Natural killer cell (primary cell): ENCODE measurements around the gene CTNNAL1. TPM values are rescaled to one million over a fixed set of nuclear protein-coding genes. Genes with fewer than 3 reads are reported as not detected.

Source experiments
- ATAC-seq, 3 donors: fragments of 150-1000 bp in 2 of 3; fragments of 200-7000 bp in 1 of 3; cut with Tn5 transposase; 1 replicate in 1 of 3; 2 replicates in 2 of 3; pipeline ENCODE4 v1.10.0; 2021; ENCODE audit warnings: mild to moderate bottlenecking in 2 of 3, moderate library complexity in 2 of 3
- DNase-seq, 2 donors: peaks; one replicate each; pipeline versions ENCODE4 v3.0.0 to v3.0.0-alpha.2; 2013 to 2021; ENCODE audit warnings: mixed read lengths in 1 of 2
- H3K27ac ChIP-seq: one replicate; pipeline ENCODE4 v1.5.1; 2013; ENCODE audit warnings: mild to moderate bottlenecking, low read length
- H3K27me3 ChIP-seq: one replicate; pipeline ENCODE4 v1.6.1; 2013; ENCODE audit warnings: low read length; ENCODE audit not compliant: control insufficient read depth, insufficient read depth
- H3K36me3 ChIP-seq: one replicate; pipeline ENCODE4 v1.6.1; 2013; ENCODE audit warnings: low read length; ENCODE audit not compliant: control insufficient read depth, insufficient read depth
- H3K4me1 ChIP-seq: one replicate; pipeline ENCODE4 v1.6.1; 2013; ENCODE audit warnings: low read length; ENCODE audit not compliant: control insufficient read depth, insufficient read depth
- H3K4me3 ChIP-seq: one replicate; pipeline ENCODE4 v1.5.1; 2013; ENCODE audit warnings: low read length
- H3K9me3 ChIP-seq: one replicate; pipeline ENCODE4 v1.6.1; 2013; ENCODE audit warnings: low read length; ENCODE audit not compliant: control insufficient read depth, insufficient read depth
- H3K27ac Mint-ChIP-seq, 2 donors: one replicate each; pipeline ENCODE4 v1.8.0; 2022; ENCODE audit warnings: mild to moderate bottlenecking in 2 of 2, mixed read lengths in 2 of 2, moderate library complexity in 1 of 2
- H3K27me3 Mint-ChIP-seq, 2 donors: one replicate each; pipeline ENCODE4 v1.8.0; 2022; ENCODE audit warnings: low read depth in 2 of 2, mixed read lengths in 2 of 2
- H3K36me3 Mint-ChIP-seq: one replicate; pipeline ENCODE4 v1.8.0; 2022; ENCODE audit warnings: mixed read lengths
- H3K4me1 Mint-ChIP-seq, 2 donors: one replicate each; pipeline ENCODE4 v1.8.0; 2022; ENCODE audit warnings: mixed read lengths in 2 of 2
- H3K4me3 Mint-ChIP-seq: one replicate; pipeline ENCODE4 v1.8.0; 2022; ENCODE audit warnings: mild to moderate bottlenecking, moderate library complexity, mixed read lengths
- H3K9me3 Mint-ChIP-seq, 2 donors: one replicate each; pipeline ENCODE4 v1.8.0; 2022; ENCODE audit warnings: mixed read lengths in 2 of 2
- WGBS: methylation state at CpG from one replicate; pipeline ENCODE4 v1.1.7; 2013; ENCODE audit warnings: missing lambda C conversion rate; ENCODE audit not compliant: insufficient coverage; 5-methylcytosine and 5-hydroxymethylcytosine counted together
- intact Hi-C: fragments of 100-400 bp; cut with micrococcal nuclease; formaldehyde crosslinking; loops from one replicate; pipeline ENCODE4 v1.14.2; 2022
- total RNA-seq, 4 donors: library from RNA; stranded (reverse); fragments of 120-200 nt in 1 of 4; gene quantifications; one replicate each; pipeline versions ENCODE4 v1.2.3 to v1.2.4, GENCODE V29; 2013 to 2022
- TF ChIP-seq, protein P1 (sequence below): fragments of 200-600 bp; IDR thresholded peaks from one replicate; pipeline ENCODE4 v1.8.0; 2022; ENCODE audit warnings: antibody characterized with exemption

CTNNAL1 gene
- total RNA-seq, 3 donors from 2014 or later (not counting 1 experiment from before 2014, with no cell fraction given): 2.6 to 7.6 (median 2.7) TPM

GRCh38 chr9:108991479-108991878, 21.8 kb downstream of the CTNNAL1 start:
- Mint-ChIP-seq H3K36me3 (no peaks in the 10 kb centered on the region), H3K4me1 (peaks cover 0 to 6% of the 10 kb centered on the region in 2 donors), H3K27ac (no peak overlapping the region), H3K27me3 (no peaks in the 10 kb centered on the region), H3K4me3 (no peak overlapping the region), H3K9me3 (no peaks in the 10 kb centered on the region)
- Histone ChIP-seq H3K27me3 (no peaks in the 10 kb centered on the region), H3K4me3 (no peak overlapping the region), H3K36me3 (no peaks in the 10 kb centered on the region), H3K27ac (no peak overlapping the region), H3K4me1 (peaks cover 3% of the 10 kb centered on the region), H3K9me3 (no peaks in the 10 kb centered on the region)
- DNase-seq: no peak
- intact Hi-C loops: no loop called here
- no peak for ATAC-seq
- TF ChIP-seq, protein P1, sequence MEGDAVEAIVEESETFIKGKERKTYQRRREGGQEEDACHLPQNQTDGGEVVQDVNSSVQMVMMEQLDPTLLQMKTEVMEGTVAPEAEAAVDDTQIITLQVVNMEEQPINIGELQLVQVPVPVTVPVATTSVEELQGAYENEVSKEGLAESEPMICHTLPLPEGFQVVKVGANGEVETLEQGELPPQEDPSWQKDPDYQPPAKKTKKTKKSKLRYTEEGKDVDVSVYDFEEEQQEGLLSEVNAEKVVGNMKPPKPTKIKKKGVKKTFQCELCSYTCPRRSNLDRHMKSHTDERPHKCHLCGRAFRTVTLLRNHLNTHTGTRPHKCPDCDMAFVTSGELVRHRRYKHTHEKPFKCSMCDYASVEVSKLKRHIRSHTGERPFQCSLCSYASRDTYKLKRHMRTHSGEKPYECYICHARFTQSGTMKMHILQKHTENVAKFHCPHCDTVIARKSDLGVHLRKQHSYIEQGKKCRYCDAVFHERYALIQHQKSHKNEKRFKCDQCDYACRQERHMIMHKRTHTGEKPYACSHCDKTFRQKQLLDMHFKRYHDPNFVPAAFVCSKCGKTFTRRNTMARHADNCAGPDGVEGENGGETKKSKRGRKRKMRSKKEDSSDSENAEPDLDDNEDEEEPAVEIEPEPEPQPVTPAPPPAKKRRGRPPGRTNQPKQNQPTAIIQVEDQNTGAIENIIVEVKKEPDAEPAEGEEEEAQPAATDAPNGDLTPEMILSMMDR: no peak
- 85% methylated on average over 4 of the region's 5 CpGs for WGBS

- intact Hi-C loops: no loop called here
- TF ChIP-seq, protein P1: no peak
- H3K9me3 Mint-ChIP-seq: no peaks in the 10 kb centered on the region
- no peak overlapping the region for H3K4me3 Mint-ChIP-seq
- no peaks in the 10 kb centered on the region for H3K9me3 ChIP-seq
- H3K27ac ChIP-seq: no peak overlapping the region
- H3K4me1 ChIP-seq: no peaks in the 10 kb centered on the region
- H3K4me3 ChIP-seq: no peak overlapping the region
- no peaks in the 10 kb centered on the region for H3K27me3 Mint-ChIP-seq
- DNase-seq: no peak
- no peaks in the 10 kb centered on the region for H3K4me1 Mint-ChIP-seq
- no peaks in the 10 kb centered on the region for H3K36me3 ChIP-seq
- H3K27me3 ChIP-seq: no peaks in the 10 kb centered on the region
- no peak for ATAC-seq
- H3K27ac Mint-ChIP-seq: no peak overlapping the region
- H3K36me3 Mint-ChIP-seq: no peaks in the 10 kb centered on the region
Measured at GRCh38 chr9:108983885-108984284, 29.4 kb downstream of the CTNNAL1 start.

- Mint-ChIP-seq H3K36me3 (no peaks in the 10 kb centered on the region), H3K4me3 (no peak overlapping the region), H3K27me3 (no peaks in the 10 kb centered on the region), H3K27ac (no peak overlapping the region), H3K4me1 (no peaks in the 10 kb centered on the region), H3K9me3 (no peaks in the 10 kb centered on the region)
- no peaks in the 10 kb centered on the region for H3K36me3 ChIP-seq
- TF ChIP-seq, protein P1: no peak
- whole genome bisulfite sequencing: 100% methylated on average over 2 of the region's 2 CpGs
- H3K27me3 ChIP-seq: no peaks in the 10 kb centered on the region
- DNase-seq: no peak
- H3K4me3 ChIP-seq: no peak overlapping the region
- H3K27ac ChIP-seq: no peak overlapping the region
- no peaks in the 10 kb centered on the region for H3K9me3 ChIP-seq
- intact Hi-C loops: no loop called here
- H3K4me1 ChIP-seq: no peaks in the 10 kb centered on the region
- no peak for ATAC-seq
Measured at GRCh38 chr9:108980893-108981292, 32.4 kb downstream of the CTNNAL1 start.

DNA sequence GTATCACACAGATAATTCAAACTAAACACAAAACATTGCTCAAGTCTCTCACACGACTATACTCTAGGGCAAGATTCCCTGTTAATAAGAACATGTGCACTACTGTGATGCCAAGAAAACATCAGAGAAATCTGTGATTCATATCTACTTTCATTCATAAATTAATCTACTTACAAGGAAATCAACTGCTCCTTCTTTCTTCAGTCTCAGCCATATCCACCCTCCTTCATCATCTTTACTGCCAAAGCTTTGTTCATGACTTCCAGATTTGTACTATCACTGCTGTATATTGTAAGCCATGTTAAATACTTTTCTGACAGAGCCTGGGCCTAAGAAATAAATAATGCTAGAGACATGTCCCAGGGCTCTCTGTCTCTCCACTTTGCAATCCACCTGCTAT, 35.1 kb downstream of the CTNNAL1 start:
- no peak overlapping the region for H3K27ac ChIP-seq
- H3K4me1 Mint-ChIP-seq: no peaks in the 10 kb centered on the region
- ATAC-seq: no peak

More for the DNA sequence above, 35.1 kb downstream of the CTNNAL1 start:
- no peak overlapping the region for H3K4me3 Mint-ChIP-seq
- WGBS: 73% methylated on average over 1 of the region's 1 CpG
- H3K27me3 Mint-ChIP-seq: no peaks in the 10 kb centered on the region
- no peak overlapping the region for H3K4me3 ChIP-seq
- H3K4me1 ChIP-seq: no peaks in the 10 kb centered on the region
- H3K9me3 ChIP-seq: no peaks in the 10 kb centered on the region
- H3K27ac Mint-ChIP-seq: no peak overlapping the region
- no peaks in the 10 kb centered on the region for H3K36me3 Mint-ChIP-seq
- H3K9me3 Mint-ChIP-seq: no peaks in the 10 kb centered on the region
- TF ChIP-seq, protein P1: no peak
- no peaks in the 10 kb centered on the region for H3K36me3 ChIP-seq
- no peak for DNase-seq
- H3K27me3 ChIP-seq: no peaks in the 10 kb centered on the region
- intact Hi-C loops: no loop called here
